Measurements from ENCODE around the gene CPLANE2.
"Not testable (repeated sequence)": the region's sequence is repeated elsewhere in the genome, so short reads cannot be mapped to it uniquely, and the experiment has no call there.

CPLANE2 gene, protein sequence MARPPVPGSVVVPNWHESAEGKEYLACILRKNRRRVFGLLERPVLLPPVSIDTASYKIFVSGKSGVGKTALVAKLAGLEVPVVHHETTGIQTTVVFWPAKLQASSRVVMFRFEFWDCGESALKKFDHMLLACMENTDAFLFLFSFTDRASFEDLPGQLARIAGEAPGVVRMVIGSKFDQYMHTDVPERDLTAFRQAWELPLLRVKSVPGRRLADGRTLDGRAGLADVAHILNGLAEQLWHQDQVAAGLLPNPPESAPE

GRCh38 chr1:16236511-16237342 lies at the start of gene CPLANE2:
Gene CPLANE2 (minus strand): TSS chr1:16237183. CDS start chr1:16236742, 441 bp downstream.
- DNase-seq (ENCODE audit: low read depth), result peak; percentile 73

- DNase-seq (ENCODE audit: low read depth), result peak; percentile 5
These were observed 49.1 kb upstream of the CPLANE2 start for GRCh38 chr1:16286122-16286521.

DNA sequence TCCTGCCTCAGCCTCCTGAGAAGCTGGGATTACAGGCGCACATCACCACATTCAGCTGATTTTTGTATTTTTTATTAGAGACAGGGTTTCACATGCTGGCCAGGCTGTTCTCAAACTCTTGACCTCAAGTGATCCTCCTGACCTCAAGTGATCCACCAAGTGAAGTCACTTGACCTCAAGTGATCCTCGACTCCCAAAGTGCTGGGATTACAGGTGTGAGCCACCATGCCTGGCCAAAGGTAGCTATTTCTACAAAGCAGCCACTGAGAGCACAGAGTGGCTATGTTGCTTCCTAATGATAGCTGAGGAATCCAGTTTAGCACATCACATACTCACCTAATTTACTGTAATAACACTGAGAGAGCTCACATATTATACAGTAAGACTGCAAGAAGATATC lies 44.8 kb upstream of the CPLANE2 start:
- no peak for DNase-seq (ENCODE audit: low read depth)

DNA sequence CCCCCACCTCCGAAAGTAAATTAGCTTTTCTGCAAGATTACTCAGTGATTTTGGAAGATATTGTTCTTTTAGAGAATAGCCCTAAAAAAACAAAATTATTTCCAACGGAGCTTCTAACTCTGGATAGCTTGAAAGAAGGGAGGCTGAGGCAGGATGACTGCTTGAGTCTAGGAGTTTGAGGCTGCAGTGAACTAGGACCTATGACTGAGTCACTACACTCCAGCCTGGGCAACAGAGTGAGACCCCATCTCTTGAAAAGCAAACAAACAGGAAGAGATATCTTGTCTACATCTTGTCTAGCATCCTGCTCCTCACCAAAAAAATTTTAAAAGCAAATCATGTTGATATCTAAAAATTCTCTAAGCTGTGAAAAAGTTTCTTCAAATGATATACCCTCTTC lies 42.2 kb upstream of the CPLANE2 start:
- no peak for DNase-seq (ENCODE audit: low read depth)

DNA sequence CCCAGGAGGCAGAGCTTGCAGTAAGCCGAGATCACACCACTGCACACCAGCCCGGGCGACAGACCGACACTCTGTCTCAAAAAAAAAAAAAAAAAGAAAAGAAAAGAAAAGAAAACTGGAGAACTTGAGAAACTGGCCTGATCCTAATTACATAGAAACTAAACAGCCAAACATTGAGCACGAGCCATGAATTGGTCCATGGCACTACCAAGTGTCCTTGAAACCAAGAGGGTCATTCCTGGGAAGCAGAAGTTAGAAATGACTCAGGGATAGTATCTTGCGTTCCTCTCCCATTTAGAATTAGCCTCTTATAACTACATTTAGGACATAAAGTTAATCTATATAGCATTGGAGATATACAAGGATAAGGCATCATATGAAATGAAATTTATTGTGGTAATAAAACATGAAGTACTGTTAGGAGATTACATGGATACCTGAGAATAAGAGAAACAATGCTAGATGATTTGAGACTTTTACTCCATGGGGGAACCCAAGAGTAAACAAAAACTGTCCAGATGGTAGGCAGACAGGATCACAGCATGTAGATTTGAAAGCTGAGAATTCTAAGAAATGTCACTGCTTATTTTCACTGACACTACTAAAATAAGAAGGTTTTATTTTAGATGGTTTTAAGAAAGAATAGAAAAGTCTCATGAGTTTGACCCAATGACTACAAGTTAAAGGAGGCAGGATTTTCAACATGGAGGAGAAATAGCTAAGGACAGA lies 39.5 kb upstream of the CPLANE2 start:
- no peak for DNase-seq (ENCODE audit: low read depth)

GRCh38 chr1:16275591-16275990 lies 38.6 kb upstream of the CPLANE2 start:
- no peak for DNase-seq (ENCODE audit: low read depth)

DNA sequence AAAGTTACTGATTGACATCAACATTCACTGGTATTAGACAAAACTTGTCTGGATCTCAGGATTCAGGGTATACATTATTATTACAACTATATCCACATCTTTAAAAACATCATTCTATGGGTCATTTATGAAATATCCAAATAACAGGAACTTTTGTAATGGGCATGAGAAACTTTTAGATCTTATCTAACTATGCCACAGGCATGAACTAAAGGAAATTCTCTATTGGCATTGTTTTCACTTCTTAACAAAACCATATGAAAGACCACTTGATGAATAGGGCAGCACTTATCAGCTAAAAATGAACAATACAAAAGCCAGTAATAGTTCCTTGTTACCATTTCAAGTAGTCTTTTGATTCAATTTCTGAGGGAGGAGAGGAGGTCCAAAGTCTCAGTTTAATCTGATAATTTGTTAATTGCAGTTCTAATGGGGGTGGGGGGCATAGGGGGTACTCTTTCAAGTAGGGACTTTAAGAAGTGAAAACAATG lies 30.8 kb upstream of the CPLANE2 start:
- DNase-seq (ENCODE audit: low read depth), result no peak

DNA sequence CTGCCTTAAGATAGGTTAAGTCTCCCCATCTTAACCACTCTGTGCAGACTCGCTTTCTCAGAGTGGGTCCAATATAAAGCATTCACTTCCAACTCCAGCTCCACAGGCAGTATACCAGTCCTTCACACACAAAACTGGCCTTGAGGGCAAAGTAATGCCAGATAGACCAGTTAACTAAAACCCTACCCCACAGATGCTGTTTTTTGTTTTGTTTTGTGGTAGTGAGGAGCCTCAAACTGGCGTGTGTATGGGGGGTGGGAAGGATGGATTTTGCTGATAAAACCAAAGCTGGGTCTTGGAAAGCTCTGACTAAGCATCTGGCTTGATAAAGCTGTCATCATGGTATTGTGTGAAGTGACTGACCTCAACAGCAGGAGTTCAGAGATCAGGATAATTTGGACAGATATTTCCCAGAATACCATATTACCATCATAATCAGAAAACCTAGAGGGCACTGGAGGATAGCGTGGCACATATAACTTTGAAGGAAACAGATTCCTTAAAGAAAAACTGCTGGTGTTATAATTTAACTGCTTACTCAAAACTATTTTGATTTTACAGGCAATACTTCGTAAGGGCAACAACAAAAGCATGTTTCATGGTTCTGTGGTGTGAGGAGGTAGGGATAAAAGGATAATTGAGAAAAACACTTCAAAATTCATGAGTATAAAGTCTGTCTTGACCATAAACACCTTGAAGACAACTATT lies 29.6 kb upstream of the CPLANE2 start:
- no peak for DNase-seq (ENCODE audit: low read depth)

DNA sequence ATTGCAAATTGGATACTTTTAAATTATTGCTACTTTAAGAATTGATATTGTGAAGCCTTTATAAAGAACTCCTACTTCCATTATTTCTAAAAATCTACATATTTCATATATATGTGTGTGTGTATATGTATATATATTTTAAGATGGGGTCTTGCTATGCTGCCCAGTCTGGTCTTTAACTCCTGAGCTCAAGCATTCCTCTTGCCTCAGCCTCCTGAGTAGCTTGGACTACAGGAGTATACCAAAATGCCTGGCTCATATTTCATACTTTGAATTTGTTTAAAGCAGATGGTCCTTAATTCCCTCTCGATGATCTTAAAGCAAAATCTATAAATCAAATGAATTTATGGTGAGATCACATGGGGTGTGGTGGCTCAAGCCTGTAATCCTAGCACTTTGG lies 25.1 kb upstream of the CPLANE2 start:
- DNase-seq (ENCODE audit: low read depth), result no peak

DNA sequence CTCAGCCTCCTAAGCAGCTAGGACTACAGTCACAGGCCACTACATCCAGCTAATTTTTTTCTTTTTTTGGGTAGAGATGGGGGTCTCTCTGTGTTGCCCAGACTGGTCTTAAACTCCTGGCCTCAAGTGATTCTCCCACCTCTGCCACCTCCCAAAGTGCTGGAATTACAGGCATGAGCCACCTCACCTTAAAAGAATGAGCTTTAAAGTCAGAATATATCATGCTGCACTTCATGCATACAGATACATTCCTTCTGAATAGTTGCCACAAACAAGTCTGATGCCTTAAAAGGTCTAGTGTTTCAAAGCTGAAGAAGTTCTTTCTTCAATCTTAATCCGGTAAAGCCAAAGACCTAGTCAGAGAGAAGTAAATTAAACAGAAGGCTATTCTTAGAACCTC lies 23.8 kb upstream of the CPLANE2 start:
- DNase-seq (ENCODE audit: low read depth), result no peak

- DNase-seq (ENCODE audit: low read depth), result no peak
These were observed 21.7 kb upstream of the CPLANE2 start for GRCh38 chr1:16258591-16259135.

- no peak for DNase-seq (ENCODE audit: low read depth)
These were observed 21.0 kb upstream of the CPLANE2 start for GRCh38 chr1:16257968-16258367.

GRCh38 chr1:16257556-16257955 lies 20.6 kb upstream of the CPLANE2 start:
- DNase-seq (ENCODE audit: low read depth), result not testable (repeated sequence)

DNA sequence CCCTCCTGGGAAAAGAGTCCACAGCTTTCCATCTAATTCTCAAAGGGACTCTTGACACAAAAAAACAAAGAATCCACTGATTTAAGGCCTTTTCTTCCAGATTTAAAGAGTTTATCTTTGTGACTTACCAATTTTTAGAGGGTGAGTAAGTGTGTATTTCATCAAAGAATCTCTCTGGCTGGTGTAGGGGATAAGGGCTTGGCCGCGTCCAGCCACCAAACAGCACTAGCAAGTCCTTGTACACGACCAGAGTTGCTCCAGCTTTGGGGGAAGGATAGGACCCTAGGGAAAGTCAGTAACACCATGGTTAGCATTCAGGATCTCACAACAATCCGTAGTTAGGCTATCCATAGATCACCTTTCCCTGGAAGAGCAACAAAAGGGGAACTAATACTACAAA lies 19.5 kb upstream of the CPLANE2 start:
- no peak for DNase-seq (ENCODE audit: low read depth)

DNA sequence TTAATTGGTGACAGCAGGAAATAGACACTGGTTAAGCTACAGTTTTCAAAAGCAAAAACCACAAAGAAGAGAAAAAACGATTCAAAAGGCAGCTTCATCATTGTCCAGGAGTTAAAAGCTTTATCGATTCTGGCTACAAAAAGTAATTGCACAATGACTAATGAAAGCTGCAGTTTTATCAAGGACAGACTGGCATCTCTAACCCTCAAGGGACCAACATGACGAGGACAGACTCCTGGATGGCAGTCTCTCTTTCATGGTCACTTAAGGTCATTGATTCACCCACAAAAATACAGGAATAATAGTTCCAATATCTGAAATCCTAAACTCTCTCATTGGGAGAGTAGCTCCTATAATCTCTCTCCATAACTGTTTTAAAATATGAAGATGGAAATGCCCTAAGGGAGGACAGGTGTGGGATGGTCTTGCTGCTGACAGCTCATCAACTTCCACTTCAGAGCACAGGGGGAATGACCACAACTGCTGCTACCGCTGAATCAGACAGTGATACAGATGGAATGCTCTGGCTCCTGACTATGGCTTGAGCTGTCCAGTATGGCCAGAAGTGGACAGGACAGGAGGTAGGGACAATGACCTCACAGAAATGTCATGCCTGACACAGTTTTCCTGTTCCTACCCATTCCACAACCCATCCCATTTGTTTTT lies 17.4 kb upstream of the CPLANE2 start:
- DNase-seq (ENCODE audit: low read depth), result no peak

- no peak for DNase-seq (ENCODE audit: low read depth)
These were observed 16.4 kb upstream of the CPLANE2 start for GRCh38 chr1:16253332-16253922.

GRCh38 chr1:16252912-16253311 lies 15.9 kb upstream of the CPLANE2 start:
- DNase-seq (ENCODE audit: low read depth), result no peak

- DNase-seq (ENCODE audit: low read depth), result no peak
These were observed 14.4 kb upstream of the CPLANE2 start for GRCh38 chr1:16251381-16251780.

GRCh38 chr1:16250524-16251251 lies 13.7 kb upstream of the CPLANE2 start:
- no peak for DNase-seq (ENCODE audit: low read depth)

- peak; percentile 64 for DNase-seq (ENCODE audit: low read depth)
These were observed 12.7 kb upstream of the CPLANE2 start for GRCh38 chr1:16249596-16250241.
